Epidermal melanocyte (primary cell): ENCODE data around the gene SMIM22.
"Not testable (repeated sequence)": the region's sequence is repeated elsewhere in the genome, so short reads cannot be mapped to it uniquely, and the experiment has no call there.

Experiments used
- DNase-seq: peaks from one replicate; pipeline ENCODE4 v3.0.0; 2011; ENCODE audit warnings: low spot score; ENCODE audit not compliant: insufficient read length

Gene SMIM22

DNA sequence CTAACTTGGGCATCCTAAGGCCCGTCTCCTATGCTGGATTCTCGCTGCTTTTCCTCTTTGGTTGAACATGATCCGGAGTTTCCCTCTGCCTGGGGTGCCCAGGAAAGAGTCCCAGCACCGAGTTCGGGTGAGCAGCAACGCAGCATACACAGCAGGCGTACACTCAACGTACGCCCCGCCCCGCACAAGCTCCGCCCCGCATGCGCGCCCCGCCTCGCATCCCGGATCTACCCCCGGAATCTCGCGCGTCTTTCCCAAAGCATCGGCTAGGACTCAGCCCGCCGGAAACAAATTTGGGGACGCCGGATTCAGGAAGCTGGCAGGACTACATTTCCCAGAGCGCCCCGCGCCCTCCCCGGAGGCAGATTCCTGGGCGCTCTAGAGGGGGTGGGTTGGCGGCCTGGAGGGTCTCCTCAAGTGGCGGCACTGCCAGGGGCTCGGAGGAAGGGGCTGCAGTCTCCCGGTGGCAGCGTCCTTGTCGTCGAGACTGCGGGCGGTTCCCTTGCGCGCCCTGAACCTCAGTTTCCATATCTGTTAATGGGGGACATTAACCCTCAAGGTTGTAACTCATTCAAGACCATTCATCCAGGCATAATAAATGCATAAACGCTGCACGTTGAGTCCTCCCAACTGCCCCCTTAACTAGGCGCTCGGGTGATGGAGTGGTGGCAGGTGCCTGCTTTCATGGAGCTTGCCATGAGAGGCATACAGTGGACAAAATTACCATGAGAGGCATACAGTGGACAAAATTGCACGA is 26.4 kb upstream of the SMIM22 start:
- peak; percentile 96 for DNase-seq

GRCh38 chr16:4769306-4769638 is 25.9 kb upstream of the SMIM22 start:
- no peak for DNase-seq

DNA sequence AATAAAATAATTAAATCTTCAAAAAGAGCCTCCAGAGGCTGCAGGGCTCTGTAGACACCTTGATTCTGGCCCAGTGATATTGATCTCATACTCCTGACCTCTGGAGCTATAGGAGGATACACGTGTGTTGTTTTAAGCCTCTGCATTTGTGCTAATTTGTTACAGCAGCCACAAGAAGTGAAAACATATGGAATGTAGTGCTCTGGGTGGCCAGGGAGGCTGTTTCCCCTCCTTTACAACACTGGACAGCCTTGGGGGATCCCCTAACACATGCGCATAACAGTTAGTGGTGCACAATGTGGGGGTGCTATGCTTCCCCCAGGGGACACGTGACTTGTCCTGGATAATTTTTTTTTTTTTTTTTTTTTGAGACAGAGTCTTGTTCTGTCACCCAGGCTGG is 23.5 kb upstream of the SMIM22 start:
- DNase-seq: no peak

GRCh38 chr16:4772351-4772750 is 22.8 kb upstream of the SMIM22 start:
- no peak for DNase-seq

- DNase-seq: no peak
These were observed 20.2 kb upstream of the SMIM22 start for GRCh38 chr16:4775005-4775404.

DNA sequence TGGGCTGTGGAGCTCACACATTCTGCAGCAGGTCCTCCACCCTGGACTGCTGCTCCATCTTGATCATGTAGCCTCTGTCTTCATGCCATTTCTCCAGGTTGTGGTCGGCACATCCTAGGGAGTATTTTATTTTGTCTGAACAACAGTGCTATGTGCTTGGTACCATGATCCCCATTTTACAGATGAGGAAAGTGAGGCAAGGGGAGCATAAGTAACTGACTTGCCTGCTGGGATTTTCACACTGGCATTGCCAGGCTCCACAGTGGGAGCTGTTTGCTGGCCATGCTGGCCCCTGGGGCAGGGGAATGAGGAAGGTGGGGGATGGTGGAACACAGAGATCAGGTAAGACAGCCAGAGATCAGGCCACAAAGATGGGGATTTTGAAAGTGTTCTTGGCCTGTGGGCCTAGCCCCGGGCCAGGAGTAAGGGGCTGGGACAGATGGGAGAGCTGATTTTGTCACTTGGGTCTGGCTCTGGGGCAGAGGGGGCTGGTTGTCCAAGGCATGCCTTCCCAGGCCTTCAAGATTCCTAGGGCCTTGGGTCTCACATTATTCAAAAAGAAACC is 18.9 kb upstream of the SMIM22 start:
- no peak for DNase-seq

- DNase-seq: no peak
These were observed 17.7 kb upstream of the SMIM22 start for GRCh38 chr16:4777339-4778049.

GRCh38 chr16:4778050-4778392 is 17.1 kb upstream of the SMIM22 start:
- DNase-seq: no peak

GRCh38 chr16:4780235-4780634 is 14.9 kb upstream of the SMIM22 start:
- no peak for DNase-seq

GRCh38 chr16:4783251-4783950 is 11.8 kb upstream of the SMIM22 start:
- DNase-seq: no peak

DNA sequence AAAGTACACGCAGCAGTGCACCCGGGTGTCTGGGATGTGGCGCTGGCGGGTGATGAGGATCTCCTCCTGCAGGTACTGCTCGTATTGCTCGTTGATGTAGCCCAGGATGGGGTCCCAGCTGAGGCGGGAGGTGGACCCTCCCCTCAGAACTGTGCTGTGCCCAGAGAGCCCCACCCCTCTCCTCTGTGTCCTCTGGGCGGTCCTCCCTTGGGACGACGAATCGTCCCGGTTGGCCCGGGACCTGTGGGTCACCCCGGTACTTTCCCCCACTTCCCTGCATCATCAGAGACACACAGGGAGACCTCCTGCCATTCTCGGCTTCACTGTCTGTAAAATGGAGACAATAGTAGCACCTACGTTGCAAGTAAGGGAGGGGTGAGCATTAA is 11.2 kb upstream of the SMIM22 start:
- DNase-seq: no peak

DNA sequence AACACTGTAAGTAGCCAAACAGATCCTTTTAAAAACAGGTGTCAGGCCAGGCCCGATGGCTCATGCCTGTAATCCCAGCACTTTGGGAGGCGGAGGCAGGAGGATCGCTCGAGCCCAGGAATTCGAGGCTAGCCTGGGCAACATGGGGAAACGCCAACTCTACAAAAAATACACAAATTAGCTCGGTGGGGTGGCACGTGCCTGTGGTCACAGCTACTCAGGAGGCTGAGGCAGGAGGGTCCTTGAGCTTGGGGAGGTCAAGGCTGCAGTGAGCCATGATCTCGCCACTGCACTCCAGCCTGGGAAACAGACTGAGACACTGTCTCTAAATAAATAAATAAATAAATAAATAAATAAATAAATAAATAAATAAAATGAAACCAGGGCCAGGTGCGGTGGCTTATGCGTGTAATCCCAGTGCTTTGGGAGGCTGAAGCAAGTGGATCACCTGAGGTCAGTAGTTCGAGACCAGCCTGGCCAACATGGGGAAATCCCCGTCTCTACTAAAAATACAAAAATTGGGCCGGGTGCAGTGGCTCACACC is 10.7 kb upstream of the SMIM22 start:
- not testable (repeated sequence) for DNase-seq

DNA sequence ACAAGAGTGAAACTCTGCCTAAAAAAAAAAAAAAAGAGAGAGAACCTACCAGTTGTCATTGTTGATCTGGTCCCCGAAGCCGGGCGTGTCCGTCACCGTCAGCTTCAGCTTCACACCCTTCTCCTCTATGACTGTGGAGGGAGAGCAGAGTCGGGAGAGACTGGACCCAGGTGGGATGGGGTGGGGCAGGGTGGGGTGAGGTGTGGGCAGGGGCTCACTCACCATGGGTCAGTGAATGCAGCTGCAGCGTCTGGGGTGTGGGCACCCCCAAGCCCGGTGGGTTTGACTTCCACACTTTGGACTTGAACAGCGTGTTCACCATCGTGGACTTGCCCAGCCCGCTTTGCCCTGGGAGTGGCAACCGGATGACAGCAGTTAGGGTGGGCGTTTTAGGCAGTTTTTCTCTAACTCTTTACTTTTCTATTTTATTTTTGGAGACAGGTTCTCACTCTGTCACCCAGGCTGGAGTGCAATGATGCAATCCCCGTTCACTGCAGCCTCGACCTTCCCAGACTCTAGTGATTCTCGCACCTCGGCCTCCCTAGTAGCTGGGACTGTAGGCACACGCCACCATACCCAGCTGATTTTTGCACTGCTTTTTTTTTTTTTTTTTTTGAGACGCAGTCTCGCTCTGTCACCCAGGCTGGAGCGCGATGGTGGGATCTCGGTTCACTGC is 9.3 kb upstream of the SMIM22 start:
- DNase-seq: no peak

GRCh38 chr16:4787068-4787467 is 8.1 kb upstream of the SMIM22 start:
- no peak for DNase-seq

GRCh38 chr16:4787627-4788482 is 7.3 kb upstream of the SMIM22 start, which contains the start of gene SEPTIN12:
Gene SEPTIN12 (minus strand): TSS chr16:4788345. CDS start chr16:4787645, 700 bp downstream.
- no peak for DNase-seq

DNA sequence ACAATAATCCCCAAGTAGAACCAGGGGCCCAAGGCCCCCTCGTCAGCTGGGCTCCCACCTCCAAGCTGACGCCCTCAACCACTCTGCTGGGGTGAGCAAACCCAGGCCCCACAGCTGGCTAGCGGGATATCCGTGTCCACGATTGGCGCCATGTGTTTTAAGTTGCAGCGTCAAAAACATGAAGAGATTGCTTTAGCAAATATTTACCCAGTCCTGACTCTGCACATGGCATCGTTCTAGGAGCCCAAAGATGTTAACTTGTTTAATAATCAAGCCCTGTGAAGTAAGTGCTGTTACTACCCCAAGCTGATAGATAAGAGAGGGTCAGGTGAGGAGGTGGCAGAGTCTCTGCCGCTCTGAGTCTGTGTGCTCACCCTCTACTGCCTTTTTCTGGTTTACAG is 6.7 kb upstream of the SMIM22 start:
- DNase-seq: no peak

GRCh38 chr16:4788910-4789309 is 6.3 kb upstream of the SMIM22 start:
- no peak for DNase-seq

- no peak for DNase-seq
These were observed 4.9 kb upstream of the SMIM22 start for GRCh38 chr16:4790261-4790660.

- no peak for DNase-seq
These were observed 4.3 kb upstream of the SMIM22 start for GRCh38 chr16:4790871-4791270.

- no peak for DNase-seq
These were observed 2.1 kb upstream of the SMIM22 start for GRCh38 chr16:4792951-4793513.
